OCI-LY7 (cell line): ENCODE data around the gene CLMN. TPM values are rescaled to one million over a fixed set of nuclear protein-coding genes. Genes with fewer than 3 reads are reported as not detected.

Source experiments
- BruUV-seq: library from RNA; stranded (reverse); fragments of 400-500 nt; replicated peaks from 2 replicates; lab custom pipeline; 2021; lab: Mats Ljungman, UMichigan
- CTCF ChIA-PET: fragments of 300-600 bp; sonication (Branson Sonifier 250); formaldehyde crosslinking; loops from one replicate; lab custom pipeline; 2022; ENCODE audit warnings: antibody characterized with exemption; ENCODE audit not compliant: unreplicated experiment; lab: Charles Lee
- POLR2A ChIA-PET: fragments of 300-600 bp; sonication (Branson Sonifier 250); formaldehyde crosslinking; loops from one replicate; lab custom pipeline; 2022; ENCODE audit warnings: antibody characterized with exemption; lab: Charles Lee
- DNase-seq: peaks from one replicate; pipeline ENCODE4 v3.0.0-alpha.2; 2015; ENCODE audit warnings: low spot score
- H2AFZ ChIP-seq: fragments of 200-600 bp; sonication (generic), shearing (Covaris generic); 2 replicates; pipeline ENCODE4 v1.6.1; 2014; ENCODE audit warnings: mild to moderate bottlenecking, antibody characterized with exemption, low read length, moderate library complexity
- H3K27ac ChIP-seq: fragments of 200-600 bp; sonication (generic); 2 replicates; pipeline ENCODE4 v1.5.1; 2014; ENCODE audit warnings: mixed run types, low read depth, mild to moderate bottlenecking, moderate library complexity, low read length, inconsistent platforms; ENCODE audit not compliant: poor library complexity, severe bottlenecking
- H3K36me3 ChIP-seq: fragments of 200-600 bp; sonication (generic); 2 replicates; pipeline ENCODE4 v1.6.1; 2014; ENCODE audit warnings: mild to moderate bottlenecking, antibody characterized with exemption, low read length, moderate library complexity, mixed read lengths; ENCODE audit not compliant: insufficient read depth
- H3K4me1 ChIP-seq: fragments of 200-600 bp; sonication (generic); 2 replicates; pipeline ENCODE4 v1.5.1; 2014; ENCODE audit warnings: mild to moderate bottlenecking, low read length; ENCODE audit not compliant: insufficient read depth, poor library complexity, severe bottlenecking
- H3K4me2 ChIP-seq: fragments of 200-600 bp; sonication (generic); 2 replicates; pipeline ENCODE4 v1.6.1; 2014; ENCODE audit warnings: mild to moderate bottlenecking, low read length
- H3K4me3 ChIP-seq: fragments of 200-600 bp; sonication (generic); 2 replicates; pipeline ENCODE4 v1.5.1; 2014; ENCODE audit warnings: mild to moderate bottlenecking, low read depth, low read length; ENCODE audit not compliant: poor library complexity, severe bottlenecking
- H3K79me2 ChIP-seq: fragments of 200-600 bp; sonication (generic); 2 replicates; pipeline ENCODE4 v1.6.1; 2016; ENCODE audit warnings: low read depth, mild to moderate bottlenecking, low read length, moderate library complexity, mixed read lengths; ENCODE audit not compliant: insufficient read depth
- H3K9me2 ChIP-seq: fragments of 200-600 bp; sonication (generic); 2 replicates; pipeline ENCODE4 v1.6.1; 2016; ENCODE audit warnings: mild to moderate bottlenecking, low read length, mixed read lengths; ENCODE audit not compliant: insufficient read depth
- H3K9me3 ChIP-seq: fragments of 200-600 bp; sonication (generic); 2 replicates; pipeline ENCODE4 v1.6.1; 2014; ENCODE audit warnings: mild to moderate bottlenecking, mixed run types, low read length, mixed read lengths
- H4K20me1 ChIP-seq: fragments of 200-600 bp; sonication (generic); 2 replicates; pipeline ENCODE4 v1.6.1; 2014; ENCODE audit warnings: mild to moderate bottlenecking, antibody characterized with exemption, low read length, moderate library complexity, mixed read lengths; ENCODE audit not compliant: insufficient read depth
- CTCF ChIP-seq: fragments of 200-600 bp; sonication (generic); conservative IDR thresholded peaks from 2 replicates; pipeline ENCODE4 v1.5.1; 2014; ENCODE audit warnings: mild to moderate bottlenecking, antibody characterized with exemption, low read length, moderate library complexity, mixed read lengths
- EZH2phosphoT487 ChIP-seq: fragments of 200-600 bp; sonication (generic); IDR thresholded peaks from 2 replicates; pipeline ENCODE4 v1.6.1; 2018; ENCODE audit warnings: low read depth, borderline replicate concordance, mild to moderate bottlenecking, mixed run types, antibody characterized with exemption, low read length, moderate library complexity, mixed read lengths
- intact Hi-C: fragments of 100-400 bp; cut with micrococcal nuclease; formaldehyde crosslinking; loops from one replicate; pipeline ENCODE4 v1.10.0; 2022; ENCODE audit not compliant: unreplicated experiment
- total RNA-seq, 2 experiments: library from RNA; depleted of rRNA in 1 of 2; stranded (reverse); fragments of >200 nt in 1 of 2; shearing (Covaris generic) in 1 of 2; gene quantifications; 2 replicates each; pipeline ENCODE4 v1.2.3, GENCODE V29; 2014 to 2022

Gene CLMN
- total RNA-seq, 2 experiments from 2014 or later: 6.8 to 12.0 TPM

DNA sequence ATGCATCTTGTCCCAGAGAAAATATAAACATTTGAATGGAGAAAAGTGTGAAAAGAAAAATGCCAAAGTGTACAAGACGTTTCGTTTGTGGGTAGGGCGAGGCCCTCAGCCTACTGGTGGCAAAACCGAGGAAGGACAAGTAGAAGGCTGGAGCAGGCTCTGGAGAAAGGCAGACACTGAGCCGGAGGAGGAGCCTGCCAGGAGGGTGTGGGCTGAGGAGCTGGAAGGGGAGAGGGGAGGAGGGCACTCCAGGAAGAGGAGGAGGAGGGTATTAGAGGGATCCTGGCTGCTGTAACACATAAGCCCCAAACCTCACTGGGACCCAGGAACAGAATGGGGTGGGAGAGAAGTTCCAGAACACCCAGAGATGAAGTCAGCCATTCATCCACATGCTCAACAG is 47.7 kb downstream of the CLMN start:
- H4K20me1 ChIP-seq: no peaks in the 10 kb centered on the region
- no peak for TF ChIP-seq CTCF
- H3K4me2 ChIP-seq: no peak overlapping the region
- DNase-seq: no peak
- no peak overlapping the region for H3K27ac ChIP-seq
- no peaks in the 10 kb centered on the region for H3K9me2 ChIP-seq
- intact Hi-C loops: no loop called here
- H2AFZ ChIP-seq: no peak overlapping the region
- peaks cover 17% of the 10 kb centered on the region for H3K4me1 ChIP-seq
- no peak overlapping the region for H3K4me3 ChIP-seq
- H3K36me3 ChIP-seq: no peaks in the 10 kb centered on the region
- BruUV-seq: no TSS peak
- POLR2A ChIA-PET: no interaction called here
- H3K79me2 ChIP-seq: no peaks in the 10 kb centered on the region
- CTCF ChIA-PET: no interaction called here
- peaks cover 7% of the 10 kb centered on the region; the same call in 1 of the 2 replicates for H3K9me3 ChIP-seq

- TF ChIP-seq CTCF: no peak
- no peak for TF ChIP-seq EZH2phosphoT487
- DNase-seq: no peak
- Histone ChIP-seq H2AFZ (no peak overlapping the region), H3K4me3 (no peak overlapping the region), H3K27ac (no peak overlapping the region), H3K79me2 (no peaks in the 10 kb centered on the region), H3K9me3 (peaks cover 7% of the 10 kb centered on the region; the same call in 1 of the 2 replicates), H4K20me1 (no peaks in the 10 kb centered on the region), H3K36me3 (no peaks in the 10 kb centered on the region), H3K4me1 (peaks cover 36% of the 10 kb centered on the region), H3K9me2 (no peaks in the 10 kb centered on the region), H3K4me2 (0 out of 2 replicates have a peak overlapping the region, but pooled peaks have one; percentile 4)
- intact Hi-C loops: no loop called here
- ChIA-PET POLR2A (no interaction called here), CTCF (no interaction called here)
- no TSS peak for BruUV-seq
Observed at GRCh38 chr14:95270203-95270602, 49.5 kb downstream of the CLMN start.

DNA sequence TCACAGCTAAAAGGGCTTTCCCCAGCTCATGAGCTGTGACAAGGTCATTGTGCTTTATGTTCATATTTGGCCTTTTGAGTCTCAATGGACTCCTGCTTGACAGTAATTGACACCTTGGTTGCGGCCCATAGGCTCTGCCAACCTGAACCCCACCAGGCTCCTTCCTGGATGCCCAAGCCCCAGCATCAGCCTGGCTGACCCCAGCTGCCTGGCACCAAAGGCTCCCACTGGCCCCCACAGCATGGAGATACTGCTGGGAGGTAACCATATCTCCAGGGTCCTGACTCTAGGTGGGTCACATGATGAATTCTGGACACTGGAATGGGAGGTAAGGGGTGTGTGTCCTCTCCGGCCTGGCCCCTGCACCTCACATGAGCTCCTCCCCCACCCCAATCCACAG is 50.2 kb downstream of the CLMN start:
- intact Hi-C loops: loop anchor here (10.0 kb wide), 1 partner anchor 115 kb away; the partner anchor contains the start of gene DICER1
- Histone ChIP-seq H3K4me2 (no peak overlapping the region), H4K20me1 (no peaks in the 10 kb centered on the region), H3K27ac (no peak overlapping the region), H3K4me1 (peaks cover 43% of the 10 kb centered on the region), H3K9me2 (no peaks in the 10 kb centered on the region), H3K9me3 (peaks cover 7% of the 10 kb centered on the region; the same call in 1 of the 2 replicates), H3K79me2 (no peaks in the 10 kb centered on the region), H3K4me3 (no peak overlapping the region), H2AFZ (no peak overlapping the region), H3K36me3 (no peaks in the 10 kb centered on the region)
- no peak for DNase-seq
- TF ChIP-seq EZH2phosphoT487 (no peak), CTCF (no peak)
- ChIA-PET CTCF (no interaction called here), POLR2A (no interaction called here)
- no TSS peak for BruUV-seq
